GM13976 (cell line): ENCODE data around the gene GNLY.
A peak's percentile ranks its signal among the peaks of the same experiment; 100 is the strongest.

Experiments
- DNase-seq: peaks from one replicate; pipeline ENCODE4 v3.0.0; 2012; ENCODE audit warnings: low spot score
- in situ Hi-C: fragments of 300-500 bp; cut with MboI; formaldehyde crosslinking; loops from one replicate; pipeline ENCODE4 v1.12.0; 2022; ENCODE audit warnings: low sequenced_read_pairs, mixed read lengths, inconsistent platforms; ENCODE audit not compliant: unreplicated experiment
- TF ChIP-seq, protein P1 (sequence below): IDR thresholded peaks from 2 replicates; pipeline ENCODE4 v1.5.1; 2012; ENCODE audit warnings: borderline replicate concordance, mild to moderate bottlenecking; ENCODE audit not compliant: insufficient read depth; ENCODE audit errors: extremely low read depth, missing control alignments, control extremely low read depth

The GNLY gene

DNA sequence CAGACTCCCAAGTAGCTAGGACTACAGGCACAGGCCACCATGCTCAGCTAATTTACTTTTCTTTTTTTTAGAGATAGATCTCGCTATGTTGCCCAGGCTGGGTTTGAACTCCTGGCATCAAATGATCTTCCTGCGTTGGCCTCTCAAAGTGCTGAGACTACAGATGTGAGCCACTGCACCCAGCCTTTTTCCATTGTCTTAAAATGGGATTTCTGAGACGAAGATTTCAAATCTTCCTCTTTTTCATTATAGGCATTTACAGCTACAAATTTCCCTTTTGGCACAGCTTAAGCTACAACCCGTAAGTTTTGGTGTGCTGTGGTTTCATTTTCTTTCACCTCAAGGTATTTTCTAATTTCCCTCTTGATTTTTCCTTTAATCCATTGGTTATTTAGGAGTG, 8.6 kb downstream of the GNLY start:
- in situ Hi-C loops = no loop called here
- TF ChIP-seq, protein P1, sequence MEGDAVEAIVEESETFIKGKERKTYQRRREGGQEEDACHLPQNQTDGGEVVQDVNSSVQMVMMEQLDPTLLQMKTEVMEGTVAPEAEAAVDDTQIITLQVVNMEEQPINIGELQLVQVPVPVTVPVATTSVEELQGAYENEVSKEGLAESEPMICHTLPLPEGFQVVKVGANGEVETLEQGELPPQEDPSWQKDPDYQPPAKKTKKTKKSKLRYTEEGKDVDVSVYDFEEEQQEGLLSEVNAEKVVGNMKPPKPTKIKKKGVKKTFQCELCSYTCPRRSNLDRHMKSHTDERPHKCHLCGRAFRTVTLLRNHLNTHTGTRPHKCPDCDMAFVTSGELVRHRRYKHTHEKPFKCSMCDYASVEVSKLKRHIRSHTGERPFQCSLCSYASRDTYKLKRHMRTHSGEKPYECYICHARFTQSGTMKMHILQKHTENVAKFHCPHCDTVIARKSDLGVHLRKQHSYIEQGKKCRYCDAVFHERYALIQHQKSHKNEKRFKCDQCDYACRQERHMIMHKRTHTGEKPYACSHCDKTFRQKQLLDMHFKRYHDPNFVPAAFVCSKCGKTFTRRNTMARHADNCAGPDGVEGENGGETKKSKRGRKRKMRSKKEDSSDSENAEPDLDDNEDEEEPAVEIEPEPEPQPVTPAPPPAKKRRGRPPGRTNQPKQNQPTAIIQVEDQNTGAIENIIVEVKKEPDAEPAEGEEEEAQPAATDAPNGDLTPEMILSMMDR = no peak
- no peak for DNase-seq

GRCh38 chr2:85703329-85703728, 9.2 kb downstream of the GNLY start:
- in situ Hi-C loops = no loop called here
- TF ChIP-seq, protein P1 = no peak
- DNase-seq = no peak

DNA sequence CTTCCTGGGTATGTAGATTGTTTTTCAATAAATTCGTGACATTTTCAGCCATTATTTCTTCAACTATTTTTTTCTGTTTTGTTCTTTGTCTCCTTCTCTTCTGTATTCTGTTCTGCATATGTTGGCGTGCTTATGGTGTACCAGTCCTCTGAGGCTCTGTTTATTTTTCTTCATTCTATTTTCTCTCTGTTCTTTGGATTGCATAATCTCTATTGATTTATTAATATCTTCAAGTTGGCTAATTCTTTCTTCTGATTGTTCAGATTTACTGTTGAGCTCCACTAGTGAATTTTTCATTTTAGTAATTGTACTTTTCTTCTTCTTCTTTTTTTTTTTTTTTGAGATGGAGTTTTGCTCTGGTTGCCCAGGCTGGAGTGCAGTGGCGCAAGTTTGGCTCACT, 9.9 kb downstream of the GNLY start:
- TF ChIP-seq, protein P1 = no peak
- no peak for DNase-seq
- in situ Hi-C loops = no loop called here

- in situ Hi-C loops = no loop called here
Observed at GRCh38 chr2:85704800-85705679, 10.9 kb downstream of the GNLY start.

GRCh38 chr2:85705680-85706039, 11.5 kb downstream of the GNLY start:
- DNase-seq = no peak
- TF ChIP-seq, protein P1 = no peak
- in situ Hi-C loops = no loop called here

More at GRCh38 chr2:85704800-85705679, 10.9 kb downstream of the GNLY start:
- DNase-seq = peak; percentile 53
- TF ChIP-seq, protein P1 = no peak

DNA sequence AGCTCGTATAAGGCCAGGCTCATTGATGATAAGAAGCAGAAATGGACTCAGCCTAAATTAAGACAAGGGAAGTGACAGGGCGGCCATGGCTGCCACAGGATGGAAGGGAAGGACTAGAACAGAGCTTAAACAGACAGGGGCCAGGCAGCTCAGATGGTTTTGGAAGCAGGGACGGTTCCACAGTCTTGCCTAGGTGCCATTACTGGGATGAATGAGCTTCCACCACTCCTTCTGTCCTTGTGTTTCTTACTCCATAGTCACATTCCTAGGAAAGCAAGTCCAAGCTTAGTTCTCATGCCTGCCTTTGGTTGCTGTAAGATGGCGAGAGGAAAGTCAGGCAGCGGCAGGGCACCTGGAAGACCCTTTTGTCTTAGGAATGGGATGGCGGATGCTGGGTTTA, 11.9 kb downstream of the GNLY start:
- DNase-seq = no peak
- in situ Hi-C loops = no loop called here
- TF ChIP-seq, protein P1 = no peak
